HepG2 (cell line): Measurements from ENCODE around the gene MYO1C. TPM values are rescaled to one million over a fixed set of nuclear protein-coding genes. Genes with fewer than 3 reads are reported as not detected.

Source experiments
- ATAD3A ChIP-seq: sonication (generic); formaldehyde crosslinking; IDR thresholded peaks from 2 replicates; pipeline ENCODE4 v1.4.0; 2020; ENCODE audit warnings: missing genetic modification reagents
- FOXJ3 ChIP-seq: sonication (generic); formaldehyde crosslinking; IDR thresholded peaks from 2 replicates; pipeline ENCODE4 v1.4.0; 2020; ENCODE audit warnings: missing genetic modification reagents, mild to moderate bottlenecking, borderline replicate concordance
- KLF12 ChIP-seq: sonication (generic); formaldehyde crosslinking; IDR thresholded peaks from 2 replicates; pipeline ENCODE4 v1.4.0; 2020; ENCODE audit warnings: missing genetic modification reagents, borderline replicate concordance
- MAFF ChIP-seq: IDR thresholded peaks from 2 replicates; pipeline ENCODE4 v1.6.1; 2011; ENCODE audit warnings: low read depth, low read length, improper control_type of control experiment
- NFIB ChIP-seq: sonication (generic); formaldehyde crosslinking; IDR thresholded peaks from 2 replicates; pipeline ENCODE4 v1.9.0; 2021; ENCODE audit warnings: missing genetic modification reagents, mild to moderate bottlenecking, borderline replicate concordance
- NFKB2 ChIP-seq: sonication (generic); formaldehyde crosslinking; IDR thresholded peaks from 2 replicates; pipeline ENCODE4 v1.4.0; 2020; ENCODE audit warnings: missing genetic modification reagents, borderline replicate concordance
- RARG ChIP-seq: sonication (generic); formaldehyde crosslinking; IDR thresholded peaks from 2 replicates; pipeline ENCODE4 v1.4.0; 2020; ENCODE audit warnings: low read depth, mild to moderate bottlenecking, missing genetic modification reagents
- RCOR2 ChIP-seq: IDR thresholded peaks from 2 replicates; pipeline ENCODE4 v1.6.1; 2016; ENCODE audit warnings: missing biosample characterization, missing genetic modification reagents
- SP1 ChIP-seq, 2 experiments: fragments of 450-650 bp in 1 of 2; sonication (generic) in 1 of 2; formaldehyde crosslinking in 1 of 2; IDR thresholded peaks; 2 replicates each; pipeline versions ENCODE4 v1.4.0 to v1.6.1; 2016 to 2020; ENCODE audit warnings: missing genetic modification reagents in 1 of 2
- SRSF4 ChIP-seq: fragments of 200-400 bp; formaldehyde crosslinking; IDR thresholded peaks from one replicate; pipeline ENCODE4 v1.6.1; 2018; ENCODE audit warnings: mild to moderate bottlenecking, low read depth, low read length, moderate library complexity; ENCODE audit not compliant: poor library complexity, severe bottlenecking
- SUZ12 ChIP-seq: fragments of 150-350 bp; IDR thresholded peaks from 2 replicates; pipeline ENCODE4 v1.6.1; 2014; ENCODE audit warnings: low read depth, low read length
- ZFP36 ChIP-seq: fragments of 150-350 bp; IDR thresholded peaks from 2 replicates; pipeline ENCODE4 v1.6.1; 2018; ENCODE audit warnings: borderline replicate concordance, low read length, low read depth; ENCODE audit not compliant: partially characterized antibody
- ZNF121 ChIP-seq: sonication (generic); formaldehyde crosslinking; IDR thresholded peaks from 2 replicates; pipeline ENCODE4 v1.5.0; 2020; ENCODE audit warnings: mild to moderate bottlenecking, missing genetic modification reagents
- ZNF232 ChIP-seq: sonication (generic); formaldehyde crosslinking; IDR thresholded peaks from 2 replicates; pipeline ENCODE4 v1.4.0; 2020; ENCODE audit warnings: missing genetic modification reagents, borderline replicate concordance
- ZNF33B ChIP-seq: sonication (generic); formaldehyde crosslinking; IDR thresholded peaks from 2 replicates; pipeline ENCODE4 v1.5.1; 2020; ENCODE audit warnings: mild to moderate bottlenecking, missing genetic modification reagents
- ZNF567 ChIP-seq: sonication (generic); formaldehyde crosslinking; IDR thresholded peaks from 2 replicates; pipeline ENCODE4 v1.8.1; 2023; ENCODE audit warnings: mild to moderate bottlenecking, missing genetic modification reagents, borderline replicate concordance
- ZNF724P ChIP-seq: sonication (generic); formaldehyde crosslinking; IDR thresholded peaks from 2 replicates; pipeline ENCODE4 v1.8.0; 2022; ENCODE audit warnings: missing genetic modification reagents, borderline replicate concordance
- ZNF775 ChIP-seq: sonication (generic); formaldehyde crosslinking; IDR thresholded peaks from 2 replicates; pipeline ENCODE4 v1.4.0; 2020; ENCODE audit warnings: missing genetic modification reagents, mild to moderate bottlenecking, moderate library complexity, borderline replicate concordance
- polyA plus RNA-seq, 8 experiments: library from polyadenylated mRNA; depleted of rRNA in 3 of 8; stranded (reverse) in 7 of 8; unstranded in 1 of 8; fragments of >200 nt; fragmentation: Illumina TruSeq in 4 of 8; extraction: Trizol in 4 of 8; gene quantifications; 2 replicates each; pipeline versions ENCODE4 v1.2.1 to v1.2.3, GENCODE V29; 2011 to 2016; ENCODE audit warnings: low read depth in 4 of 8, missing spikeins in 1 of 8, mixed read lengths in 1 of 8; ENCODE audit not compliant: insufficient read depth in 1 of 8
- total RNA-seq, 5 experiments: library from RNA; depleted of rRNA; stranded (reverse); fragments of >200 nt; fragmentation: Illumina TruSeq; extraction: Trizol; gene quantifications; 2 replicates each; pipeline ENCODE4 v1.2.3, GENCODE V29; 2016; ENCODE audit warnings: low read depth in 1 of 5
- TF ChIP-seq, protein P1 (sequence below): sonication (generic); formaldehyde crosslinking; IDR thresholded peaks from 2 replicates; pipeline ENCODE4 v1.4.0; 2020; ENCODE audit warnings: missing genetic modification reagents
- TF ChIP-seq, protein P2 (sequence below): sonication (generic); formaldehyde crosslinking; IDR thresholded peaks from 2 replicates; pipeline ENCODE4 v1.9.0; 2022; ENCODE audit warnings: missing genetic modification reagents, mild to moderate bottlenecking, borderline replicate concordance
- TF ChIP-seq, protein P3 (sequence below): fragments of 450-650 bp; IDR thresholded peaks from 2 replicates; pipeline ENCODE4 v1.6.1; 2017

The MYO1C gene
- total and polyA plus RNA-seq, 2 of the 13 experiments (the other 11 are each of a cell fraction or from before 2014, with no cell fraction given): 22.7 to 40.8 TPM

GRCh38 chr17:1455797-1456599 is 36.5 kb downstream of the MYO1C start, which contains the start of gene CRK (continued):
- TF ChIP-seq, protein P1, sequence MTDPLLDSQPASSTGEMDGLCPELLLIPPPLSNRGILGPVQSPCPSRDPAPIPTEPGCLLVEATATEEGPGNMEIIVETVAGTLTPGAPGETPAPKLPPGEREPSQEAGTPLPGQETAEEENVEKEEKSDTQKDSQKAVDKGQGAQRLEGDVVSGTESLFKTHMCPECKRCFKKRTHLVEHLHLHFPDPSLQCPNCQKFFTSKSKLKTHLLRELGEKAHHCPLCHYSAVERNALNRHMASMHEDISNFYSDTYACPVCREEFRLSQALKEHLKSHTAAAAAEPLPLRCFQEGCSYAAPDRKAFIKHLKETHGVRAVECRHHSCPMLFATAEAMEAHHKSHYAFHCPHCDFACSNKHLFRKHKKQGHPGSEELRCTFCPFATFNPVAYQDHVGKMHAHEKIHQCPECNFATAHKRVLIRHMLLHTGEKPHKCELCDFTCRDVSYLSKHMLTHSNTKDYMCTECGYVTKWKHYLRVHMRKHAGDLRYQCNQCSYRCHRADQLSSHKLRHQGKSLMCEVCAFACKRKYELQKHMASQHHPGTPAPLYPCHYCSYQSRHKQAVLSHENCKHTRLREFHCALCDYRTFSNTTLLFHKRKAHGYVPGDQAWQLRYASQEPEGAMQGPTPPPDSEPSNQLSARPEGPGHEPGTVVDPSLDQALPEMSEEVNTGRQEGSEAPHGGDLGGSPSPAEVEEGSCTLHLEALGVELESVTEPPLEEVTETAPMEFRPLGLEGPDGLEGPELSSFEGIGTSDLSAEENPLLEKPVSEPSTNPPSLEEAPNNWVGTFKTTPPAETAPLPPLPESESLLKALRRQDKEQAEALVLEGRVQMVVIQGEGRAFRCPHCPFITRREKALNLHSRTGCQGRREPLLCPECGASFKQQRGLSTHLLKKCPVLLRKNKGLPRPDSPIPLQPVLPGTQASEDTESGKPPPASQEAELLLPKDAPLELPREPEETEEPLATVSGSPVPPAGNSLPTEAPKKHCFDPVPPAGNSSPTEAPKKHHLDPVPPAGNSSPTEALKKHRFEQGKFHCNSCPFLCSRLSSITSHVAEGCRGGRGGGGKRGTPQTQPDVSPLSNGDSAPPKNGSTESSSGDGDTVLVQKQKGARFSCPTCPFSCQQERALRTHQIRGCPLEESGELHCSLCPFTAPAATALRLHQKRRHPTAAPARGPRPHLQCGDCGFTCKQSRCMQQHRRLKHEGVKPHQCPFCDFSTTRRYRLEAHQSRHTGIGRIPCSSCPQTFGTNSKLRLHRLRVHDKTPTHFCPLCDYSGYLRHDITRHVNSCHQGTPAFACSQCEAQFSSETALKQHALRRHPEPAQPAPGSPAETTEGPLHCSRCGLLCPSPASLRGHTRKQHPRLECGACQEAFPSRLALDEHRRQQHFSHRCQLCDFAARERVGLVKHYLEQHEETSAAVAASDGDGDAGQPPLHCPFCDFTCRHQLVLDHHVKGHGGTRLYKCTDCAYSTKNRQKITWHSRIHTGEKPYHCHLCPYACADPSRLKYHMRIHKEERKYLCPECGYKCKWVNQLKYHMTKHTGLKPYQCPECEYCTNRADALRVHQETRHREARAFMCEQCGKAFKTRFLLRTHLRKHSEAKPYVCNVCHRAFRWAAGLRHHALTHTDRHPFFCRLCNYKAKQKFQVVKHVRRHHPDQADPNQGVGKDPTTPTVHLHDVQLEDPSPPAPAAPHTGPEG (CRISPR knock-in tag): no peak
- no peak; the same call in 1 of the 2 replicates for TF ChIP-seq NFKB2 (CRISPR knock-in tag)
- 0 out of 2 replicates have a peak, but pooled peaks have one; percentile 18 for TF ChIP-seq RARG
- no peak for TF ChIP-seq ZNF232
- TF ChIP-seq, protein P2, sequence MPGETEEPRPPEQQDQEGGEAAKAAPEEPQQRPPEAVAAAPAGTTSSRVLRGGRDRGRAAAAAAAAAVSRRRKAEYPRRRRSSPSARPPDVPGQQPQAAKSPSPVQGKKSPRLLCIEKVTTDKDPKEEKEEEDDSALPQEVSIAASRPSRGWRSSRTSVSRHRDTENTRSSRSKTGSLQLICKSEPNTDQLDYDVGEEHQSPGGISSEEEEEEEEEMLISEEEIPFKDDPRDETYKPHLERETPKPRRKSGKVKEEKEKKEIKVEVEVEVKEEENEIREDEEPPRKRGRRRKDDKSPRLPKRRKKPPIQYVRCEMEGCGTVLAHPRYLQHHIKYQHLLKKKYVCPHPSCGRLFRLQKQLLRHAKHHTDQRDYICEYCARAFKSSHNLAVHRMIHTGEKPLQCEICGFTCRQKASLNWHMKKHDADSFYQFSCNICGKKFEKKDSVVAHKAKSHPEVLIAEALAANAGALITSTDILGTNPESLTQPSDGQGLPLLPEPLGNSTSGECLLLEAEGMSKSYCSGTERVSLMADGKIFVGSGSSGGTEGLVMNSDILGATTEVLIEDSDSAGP (CRISPR knock-in tag): no peak; the same call in 1 of the 2 replicates
- TF ChIP-seq SP1 (IDR thresholded peaks at IDR 0.05): no peak
- peak; percentile 54; the same call in 1 of the 2 replicates for TF ChIP-seq SP1 (CRISPR knock-in tag; IDR thresholded peaks at IDR 0.05)
- no peak for TF ChIP-seq RCOR2 (CRISPR knock-in tag)
- no peak for TF ChIP-seq ZNF121 (CRISPR knock-in tag)
- peak; percentile 40; the same call in 1 of the 2 replicates for TF ChIP-seq SUZ12
- TF ChIP-seq ZNF567 (CRISPR knock-in tag): peak; percentile 46; the same call in 1 of the 2 replicates
- TF ChIP-seq, protein P3, sequence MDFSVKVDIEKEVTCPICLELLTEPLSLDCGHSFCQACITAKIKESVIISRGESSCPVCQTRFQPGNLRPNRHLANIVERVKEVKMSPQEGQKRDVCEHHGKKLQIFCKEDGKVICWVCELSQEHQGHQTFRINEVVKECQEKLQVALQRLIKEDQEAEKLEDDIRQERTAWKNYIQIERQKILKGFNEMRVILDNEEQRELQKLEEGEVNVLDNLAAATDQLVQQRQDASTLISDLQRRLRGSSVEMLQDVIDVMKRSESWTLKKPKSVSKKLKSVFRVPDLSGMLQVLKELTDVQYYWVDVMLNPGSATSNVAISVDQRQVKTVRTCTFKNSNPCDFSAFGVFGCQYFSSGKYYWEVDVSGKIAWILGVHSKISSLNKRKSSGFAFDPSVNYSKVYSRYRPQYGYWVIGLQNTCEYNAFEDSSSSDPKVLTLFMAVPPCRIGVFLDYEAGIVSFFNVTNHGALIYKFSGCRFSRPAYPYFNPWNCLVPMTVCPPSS: no peak
- no peak; the same call in 1 of the 2 replicates for TF ChIP-seq KLF12 (CRISPR knock-in tag)
- no peak for TF ChIP-seq FOXJ3
- peak; percentile 3 for TF ChIP-seq ZFP36
- TF ChIP-seq ZNF775 (CRISPR knock-in tag): no peak
- no peak for TF ChIP-seq ATAD3A
- no peak for TF ChIP-seq MAFF
- no peak for TF ChIP-seq NFIB
- TF ChIP-seq ZNF33B (CRISPR knock-in tag): no peak
- TF ChIP-seq ZNF724P (CRISPR knock-in tag): no peak
- no peak for TF ChIP-seq SRSF4
